H1 (cell line): Measurements from ENCODE around the gene POLR2H. TPM values are rescaled to one million over a fixed set of nuclear protein-coding genes. Genes with fewer than 3 reads are reported as not detected.
A peak's percentile ranks its signal among the peaks of the same experiment; 100 is the strongest.

Experiments used
- CTCF ChIA-PET: fragments of 300-600 bp; sonication (Branson Sonifier 250); formaldehyde crosslinking; loops from one replicate; lab custom pipeline; 2021; ENCODE audit not compliant: partially characterized antibody; lab: Charles Lee
- POLR2A ChIA-PET: fragments of 300-600 bp; sonication (Branson Sonifier 250); formaldehyde crosslinking; loops from one replicate; lab custom pipeline; 2021; ENCODE audit warnings: inconsistent platforms; ENCODE audit not compliant: partially characterized antibody; lab: Charles Lee
- DNase-seq, 2 experiments: peaks; one replicate each; pipeline versions ENCODE4 v3.0.0 to v3.0.0-alpha.2; 2010 to 2022; ENCODE audit warnings: low spot score in 2 of 2, low read depth in 1 of 2, mixed read lengths in 1 of 2
- FAIRE-seq: peaks from 2 replicates; lab custom pipeline; 2011; peaks lifted over from hg19 to GRCh38; lab: Jason Lieb, UNC
- H2AFZ ChIP-seq: 2 replicates; pipeline ENCODE4 v1.8.1; 2012; ENCODE audit warnings: low read length, inconsistent platforms
- H2AK5ac ChIP-seq: 2 replicates; pipeline ENCODE4 v1.6.1; 2013; ENCODE audit warnings: low read depth, low read length
- H2BK120ac ChIP-seq: replicated peaks from 2 replicates; pipeline ENCODE3; 2013; ENCODE audit warnings: low read depth, low read length, inconsistent platforms
- H2BK12ac ChIP-seq: 2 replicates; pipeline ENCODE4 v1.6.1; 2013; ENCODE audit warnings: low read depth, low read length
- H2BK15ac ChIP-seq: 2 replicates; pipeline ENCODE4 v1.6.1; 2013; ENCODE audit warnings: low read length
- H2BK20ac ChIP-seq: 2 replicates; pipeline ENCODE4 v1.6.1; 2013; ENCODE audit warnings: low read length
- H2BK5ac ChIP-seq: 2 replicates; pipeline ENCODE4 v1.6.1; 2013; ENCODE audit warnings: low read depth, low read length
- H3K14ac ChIP-seq: 2 replicates; pipeline ENCODE4 v1.6.1; 2013; ENCODE audit warnings: inconsistent platforms; ENCODE audit not compliant: insufficient read length
- H3K18ac ChIP-seq: 2 replicates; pipeline ENCODE4 v1.6.1; 2013; ENCODE audit warnings: low read length; ENCODE audit errors: extremely low read depth
- H3K23ac ChIP-seq: 2 replicates; pipeline ENCODE4 v1.6.1; 2013; ENCODE audit warnings: inconsistent platforms; ENCODE audit not compliant: insufficient read length
- H3K23me2 ChIP-seq: 2 replicates; pipeline ENCODE4 v1.6.1; 2013; ENCODE audit warnings: low read depth, low read length
- H3K27ac ChIP-seq: 2 replicates; pipeline ENCODE4 v1.6.1; 2011; ENCODE audit warnings: low read depth, low read length, inconsistent platforms
- H3K27me3 ChIP-seq, 4 experiments: replicated peaks in 1 of 4; 1 replicate in 1 of 4; 2 replicates in 3 of 4; pipeline versions ENCODE4 v1.6.1 to v1.8.1; 2011 to 2013; ENCODE audit warnings: low read length in 3 of 4, mild to moderate bottlenecking in 3 of 4, inconsistent platforms in 2 of 4, mixed read lengths in 2 of 4, moderate library complexity in 1 of 4; ENCODE audit not compliant: control insufficient read depth in 3 of 4, insufficient read depth in 3 of 4; ENCODE audit errors: extremely low read depth in 1 of 4
- H3K36me3 ChIP-seq, 4 experiments: 2 replicates each; pipeline versions ENCODE4 v1.6.1 to v1.8.1; 2011 to 2013; ENCODE audit warnings: mild to moderate bottlenecking in 4 of 4, low read length in 3 of 4, moderate library complexity in 2 of 4, control low read depth in 1 of 4, inconsistent platforms in 1 of 4; ENCODE audit not compliant: insufficient read depth in 4 of 4, control insufficient read depth in 2 of 4
- H3K4ac ChIP-seq: replicated peaks from 2 replicates; pipeline ENCODE3; 2013; ENCODE audit warnings: low read length, low read depth, mixed read lengths, inconsistent platforms; ENCODE audit not compliant: insufficient read length
- H3K4me1 ChIP-seq, 4 experiments: replicated peaks in 1 of 4; 1 replicate in 1 of 4; 2 replicates in 3 of 4; pipeline versions ENCODE4 v1.6.1 to v1.8.1; 2011 to 2013; ENCODE audit warnings: low read length in 3 of 4, inconsistent platforms in 2 of 4, mixed read lengths in 1 of 4; ENCODE audit not compliant: insufficient read depth in 4 of 4, control insufficient read depth in 3 of 4
- H3K4me2 ChIP-seq, 2 experiments: 2 replicates each; pipeline versions ENCODE4 v1.6.1 to v1.8.1; 2011 to 2013; ENCODE audit warnings: low read depth in 2 of 2, low read length in 2 of 2, control low read depth in 1 of 2, inconsistent platforms in 1 of 2, mild to moderate bottlenecking in 1 of 2; ENCODE audit not compliant: insufficient read depth in 1 of 2
- H3K4me3 ChIP-seq, 4 experiments: fragments of 200-600, 300-600 bp in 1 of 4; sonication (generic), shearing (Covaris generic), sonication (Bioruptor Twin) in 1 of 4; 2 replicates each; pipeline versions ENCODE4 v1.5.1 to v1.8.1; 2011 to 2016; ENCODE audit warnings: low read length in 4 of 4, low read depth in 3 of 4, control low read depth in 2 of 4, inconsistent platforms in 2 of 4, mild to moderate bottlenecking in 2 of 4, mixed read lengths in 1 of 4, moderate library complexity in 1 of 4; ENCODE audit not compliant: insufficient read depth in 2 of 4; ENCODE audit errors: extremely low read depth in 1 of 4
- H3K56ac ChIP-seq: replicated peaks from 2 replicates; pipeline ENCODE3; 2013; ENCODE audit warnings: low read depth, mild to moderate bottlenecking, mixed read lengths, low read length, inconsistent platforms; ENCODE audit not compliant: insufficient read length
- H3K79me1 ChIP-seq: 2 replicates; pipeline ENCODE4 v1.6.1; 2013; ENCODE audit warnings: low read depth, low read length, control low read depth
- H3K79me2 ChIP-seq, 2 experiments: 2 replicates each; pipeline versions ENCODE4 v1.6.1 to v1.8.1; 2012 to 2013; ENCODE audit warnings: low read length in 2 of 2, mild to moderate bottlenecking in 2 of 2, inconsistent platforms in 1 of 2; ENCODE audit not compliant: insufficient read depth in 2 of 2, control insufficient read depth in 1 of 2
- H3K9ac ChIP-seq, 4 experiments: replicated peaks in 1 of 4; 1 replicate in 1 of 4; 2 replicates in 3 of 4; pipeline versions ENCODE4 v1.6.1 to v1.8.1; 2011 to 2013; ENCODE audit warnings: low read depth in 3 of 4, low read length in 3 of 4, control low read depth in 2 of 4, mild to moderate bottlenecking in 2 of 4, moderate library complexity in 2 of 4, inconsistent platforms in 1 of 4; ENCODE audit errors: extremely low read depth in 1 of 4
- H3K9me3 ChIP-seq, 2 experiments: 2 replicates each; pipeline versions ENCODE4 v1.6.1 to v1.8.1; 2012 to 2013; ENCODE audit warnings: mild to moderate bottlenecking in 2 of 2, moderate library complexity in 2 of 2, control low read depth in 1 of 2, inconsistent platforms in 1 of 2, low read depth in 1 of 2, low read length in 1 of 2, mixed read lengths in 1 of 2; ENCODE audit not compliant: insufficient read depth in 2 of 2
- H4K20me1 ChIP-seq, 2 experiments: replicated peaks in 1 of 2; 2 replicates each; pipeline versions ENCODE3 to v1.8.1; 2011 to 2013; ENCODE audit warnings: inconsistent platforms in 2 of 2, low read length in 2 of 2, mild to moderate bottlenecking in 1 of 2; ENCODE audit not compliant: insufficient read depth in 2 of 2, control insufficient read depth in 1 of 2
- H4K5ac ChIP-seq: 2 replicates; pipeline ENCODE4 v1.6.1; 2013; ENCODE audit warnings: low read length, low read depth, mixed read lengths, inconsistent platforms; ENCODE audit not compliant: insufficient read length
- H4K8ac ChIP-seq: 2 replicates; pipeline ENCODE4 v1.8.0; 2013; ENCODE audit warnings: mild to moderate bottlenecking, moderate library complexity, low read length, inconsistent platforms; ENCODE audit not compliant: insufficient read depth; ENCODE audit errors: extremely low read depth
- H4K91ac ChIP-seq: replicated peaks from 2 replicates; pipeline ENCODE3; 2013; ENCODE audit warnings: low read length, mixed read lengths, inconsistent platforms; ENCODE audit not compliant: insufficient read length
- BACH1 ChIP-seq: IDR thresholded peaks from 2 replicates; pipeline ENCODE4 v1.6.1; 2012; ENCODE audit warnings: low read length, improper control_type of control experiment
- CBX8 ChIP-seq: fragments of 300-800, 300-1000 bp; sonication (generic); IDR thresholded peaks from 2 replicates; pipeline ENCODE4 v1.7.1; 2016; ENCODE audit warnings: low read depth, low read length, borderline replicate concordance
- E2F6 ChIP-seq: IDR thresholded peaks from 2 replicates; pipeline ENCODE4 v1.6.1; 2012; ENCODE audit warnings: inconsistent platforms
- EGR1 ChIP-seq: IDR thresholded peaks from 2 replicates; pipeline ENCODE4 v1.6.1; 2011; ENCODE audit warnings: low read depth, low read length, borderline replicate concordance
- GTF2F1 ChIP-seq: IDR thresholded peaks from 2 replicates; pipeline ENCODE4 v1.6.1; 2012; ENCODE audit warnings: low read depth, low read length, improper control_type of control experiment, borderline replicate concordance
- KDM1A ChIP-seq: fragments of 200-600, 300-600 bp; sonication (generic); IDR thresholded peaks from 2 replicates; pipeline ENCODE4 v1.7.1; 2016; ENCODE audit warnings: mild to moderate bottlenecking, low read length, borderline replicate concordance
- KDM4A ChIP-seq: IDR thresholded peaks from one replicate; pipeline ENCODE4 v1.7.1; 2012; ENCODE audit warnings: low read depth, mild to moderate bottlenecking, moderate library complexity, low read length, inconsistent platforms; ENCODE audit not compliant: severe bottlenecking
- NRF1 ChIP-seq: IDR thresholded peaks from 2 replicates; pipeline ENCODE4 v1.6.1; 2011; ENCODE audit warnings: mild to moderate bottlenecking, low read depth, low read length, improper control_type of control experiment
- PHF8 ChIP-seq: fragments of 200-600 bp; sonication (generic); conservative IDR thresholded peaks from 2 replicates; pipeline ENCODE4 v1.7.1; 2012; ENCODE audit warnings: low read depth, mild to moderate bottlenecking, inconsistent platforms, low read length, moderate library complexity
- RFX5 ChIP-seq: IDR thresholded peaks from 2 replicates; pipeline ENCODE4 v1.6.1; 2011; ENCODE audit warnings: low read depth, low read length, improper control_type of control experiment, borderline replicate concordance
- SIRT6 ChIP-seq: IDR thresholded peaks from one replicate; pipeline ENCODE4 v1.7.1; 2012; ENCODE audit warnings: low read length, inconsistent platforms
- SP4 ChIP-seq: IDR thresholded peaks from 2 replicates; pipeline ENCODE4 v1.6.1; 2012; ENCODE audit warnings: low read length, inconsistent platforms
- TBP ChIP-seq: IDR thresholded peaks from 2 replicates; pipeline ENCODE4 v1.6.1; 2011; ENCODE audit warnings: low read depth, low read length, improper control_type of control experiment
- WGBS, 2 experiments: shearing (Covaris generic) in 1 of 2; methylation state at CpG; one replicate each; pipeline versions ENCODE4 v1.1.6 to v1.1.7; 2013 to 2015; ENCODE audit warnings: low lambda C conversion rate in 2 of 2, mixed read lengths in 2 of 2, inconsistent platforms in 1 of 2, low coverage in 1 of 2, missing lambda C conversion rate in 1 of 2; ENCODE audit not compliant: insufficient replicate concordance in 2 of 2, insufficient coverage in 1 of 2, insufficient read length in 1 of 2; ENCODE audit errors: extremely low coverage in 1 of 2, missing lambda C conversion rate in 1 of 2; 5-methylcytosine and 5-hydroxymethylcytosine counted together
- polyA plus RNA-seq, 7 experiments: library from polyadenylated mRNA; depleted of rRNA in 3 of 7; stranded (reverse) in 5 of 7; unstranded in 2 of 7; fragments of >200 nt in 5 of 7; fragments of 200-250 nt in 2 of 7; gene quantifications; 1 replicate in 5 of 7; 2 replicates in 1 of 7; 4 replicates in 1 of 7; pipeline versions ENCODE4 v1.2.1 to v1.2.3, GENCODE V29; 2011 to 2013; ENCODE audit warnings: missing spikeins in 2 of 7, mixed read lengths in 2 of 7
- total RNA-seq: library from RNA; stranded (reverse); fragmentation: NEBNext Ultra II Directional; extraction: Animal tissue kit (Norgen Biotek cat#: 25700); gene quantifications from 2 replicates; pipeline ENCODE4 v1.2.1, GENCODE V29; 2021

The POLR2H gene
- total and polyA plus RNA-seq, 2 of the 8 experiments (the other 6 are each of a cell fraction or from before 2014, with no cell fraction given): 113 to 335 TPM

- Histone ChIP-seq H2BK5ac (no peak overlapping the region), H4K5ac (no peak overlapping the region), H3K56ac (no peak overlapping the region), H3K9ac (no peak overlapping the region), H3K23me2 (peaks cover 2% of the 10 kb centered on the region; the same call in 1 of the 2 replicates), H2AK5ac (no peak overlapping the region), H3K79me1 (no peaks in the 10 kb centered on the region; the same call in 1 of the 2 replicates), H3K18ac (no peak overlapping the region), H3K27ac (no peak overlapping the region), H3K4me1 (peaks cover 5 to 19% (median 11%) of the 10 kb centered on the region in 4 experiments), H3K36me3 (peaks cover 0 to 16% (median 1%) of the 10 kb centered on the region in 4 experiments; a peak in 6 of 8 replicates), H3K27me3 (no peaks in the 10 kb centered on the region), H3K9me3 (no peaks in the 10 kb centered on the region), H2BK12ac (no peak overlapping the region), H3K23ac (no peak overlapping the region), H3K79me2 (no peaks in the 10 kb centered on the region; a peak in 1 of 4 replicates), H2AFZ (no peak overlapping the region), H2BK20ac (no peak overlapping the region), H2BK120ac (no peak overlapping the region), H4K8ac (no peak overlapping the region), H2BK15ac (no peak overlapping the region), H3K4me2 (no peak overlapping the region), H4K20me1 (peaks cover 11 to 25% of the 10 kb centered on the region in 2 experiments), H3K4me3 (no peak overlapping the region), H3K14ac (no peak overlapping the region), H4K91ac (peak overlapping the region; percentile 10)
- 74% methylated on average over 4 of the region's 5 CpGs; no CpG with 5 or more reads in 1 of the 2 experiments for WGBS, 2 experiments
- CTCF ChIA-PET: interaction anchor here (1.1 to 7.4 kb wide), 5 partner anchors 10 to 196 kb away, joined by 3 to 49 read pairs (median 4); no protein-coding TSS in a partner anchor
- DNase-seq (no peak), FAIRE-seq (no peak)
- no peak for TF ChIP-seq CBX8
- TF ChIP-seq E2F6: no peak
- no peak for TF ChIP-seq SP4
- no peak for TF ChIP-seq TBP
- no peak for TF ChIP-seq EGR1
- no peak for TF ChIP-seq SIRT6
- no peak for TF ChIP-seq GTF2F1
- TF ChIP-seq RFX5: no peak
- no peak for TF ChIP-seq PHF8
- no peak for TF ChIP-seq BACH1
- no peak for TF ChIP-seq NRF1
- TF ChIP-seq KDM4A: no peak
- no peak for TF ChIP-seq KDM1A
- TF ChIP-seq, all 59 proteins: peak for 0
- no peak overlapping the region for H3K4ac ChIP-seq
- POLR2A ChIA-PET: interaction anchor here (0.6 to 1.9 kb wide), 6 partner anchors 11 to 197 kb away, joined by 3 to 6 read pairs (median 4); no protein-coding TSS in a partner anchor
These were observed 18.2 kb upstream of the POLR2H start for GRCh38 chr3:184343200-184343876.
